HG03039 (cell line): ENCODE data around the gene AP2A2.
"Not testable (repeated sequence)": the region's sequence is repeated elsewhere in the genome, so short reads cannot be mapped to it uniquely, and the experiment has no call there.

Source experiments
- ATAC-seq: cut with Tn5 transposase; IDR thresholded peaks from one replicate; pipeline ENCODE4 v1.9.1; 2021; ENCODE audit warnings: mild to moderate bottlenecking, moderate library complexity; ENCODE audit not compliant: unreplicated experiment

Gene AP2A2

GRCh38 chr11:972523-973211, 47.0 kb downstream of the AP2A2 start:
- no peak for ATAC-seq

GRCh38 chr11:973237-973636, 47.6 kb downstream of the AP2A2 start:
- no peak for ATAC-seq

GRCh38 chr11:975376-975775, 49.7 kb downstream of the AP2A2 start:
- ATAC-seq: not testable (repeated sequence)

GRCh38 chr11:975827-976226, 50.2 kb downstream of the AP2A2 start:
- no peak for ATAC-seq

GRCh38 chr11:976431-977160, 50.9 kb downstream of the AP2A2 start:
- ATAC-seq: no peak

- ATAC-seq: no peak
These were observed 52.4 kb downstream of the AP2A2 start for GRCh38 chr11:977830-978720.

- ATAC-seq: no peak
These were observed 53.1 kb downstream of the AP2A2 start for GRCh38 chr11:978781-979180.

GRCh38 chr11:980438-981357, 55.0 kb downstream of the AP2A2 start:
- ATAC-seq: no peak

- no peak for ATAC-seq
These were observed 56.1 kb downstream of the AP2A2 start for GRCh38 chr11:981764-982163.

GRCh38 chr11:984546-984945, 58.9 kb downstream of the AP2A2 start:
- ATAC-seq: no peak

GRCh38 chr11:985406-985805, 59.7 kb downstream of the AP2A2 start:
- no peak for ATAC-seq

GRCh38 chr11:985848-986247, 60.2 kb downstream of the AP2A2 start:
- no peak for ATAC-seq

- ATAC-seq: no peak
These were observed 60.7 kb downstream of the AP2A2 start for GRCh38 chr11:986270-986951.

GRCh38 chr11:986952-987305, 61.3 kb downstream of the AP2A2 start:
- no peak for ATAC-seq

- no peak for ATAC-seq
These were observed 62.0 kb downstream of the AP2A2 start for GRCh38 chr11:987671-988070.

- ATAC-seq: no peak
These were observed 64.4 kb downstream of the AP2A2 start for GRCh38 chr11:990101-990500.

GRCh38 chr11:991034-991433, 65.4 kb downstream of the AP2A2 start:
- ATAC-seq: no peak

GRCh38 chr11:991711-992307, 66.1 kb downstream of the AP2A2 start:
- ATAC-seq: no peak

GRCh38 chr11:992577-992976, 66.9 kb downstream of the AP2A2 start:
- no peak for ATAC-seq
